ENCODE data around the gene RTP5.
A peak's percentile ranks its signal among the peaks of the same experiment; 100 is the strongest.

The RTP5 gene

DNA sequence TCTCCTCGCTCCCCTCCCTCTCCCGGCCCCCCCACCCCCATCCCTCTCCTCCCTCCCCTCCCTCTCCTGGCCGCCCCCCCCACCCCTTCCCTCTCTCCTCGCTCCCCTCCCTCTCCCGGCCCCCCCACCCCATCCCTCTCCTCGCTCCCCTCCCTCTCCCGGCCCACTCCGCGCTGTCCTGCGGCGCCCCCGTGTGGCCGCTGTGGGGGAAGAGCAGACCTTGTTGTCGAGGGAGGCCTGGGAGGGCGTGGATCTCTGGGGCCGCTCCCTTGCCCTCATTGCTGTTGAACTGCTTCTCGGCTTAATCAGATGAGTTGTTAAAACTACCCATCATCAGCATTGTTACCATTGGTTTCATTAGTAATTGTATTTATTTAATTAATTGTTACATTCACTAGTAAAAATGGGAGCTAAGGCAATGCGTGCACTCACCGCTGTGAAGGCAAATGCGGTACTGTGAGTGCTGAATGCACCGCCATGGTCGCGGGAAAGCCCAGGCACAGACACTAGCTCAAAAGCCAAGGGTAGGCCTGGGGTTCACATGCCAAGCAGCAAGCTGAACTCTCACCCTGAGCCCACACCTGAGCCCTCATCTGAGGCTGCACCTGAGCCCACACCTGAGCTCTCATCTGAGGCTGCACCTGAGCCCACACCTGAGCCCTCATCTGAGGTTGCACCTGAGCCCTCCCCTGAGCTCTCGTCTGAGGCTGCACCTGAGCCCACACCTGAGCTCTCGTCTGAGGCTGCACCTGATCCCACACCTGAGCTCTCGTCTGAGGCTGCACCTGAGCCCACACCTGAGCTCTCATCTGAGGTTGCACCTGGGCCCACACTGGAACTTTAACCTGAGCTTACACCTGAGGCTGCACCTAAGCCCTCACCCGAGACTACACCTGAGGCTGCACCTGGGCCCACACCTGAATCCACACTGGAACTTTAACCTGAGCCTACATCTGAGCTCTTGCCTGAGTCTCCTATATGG is 8.8 kb downstream of the RTP5 start:
- DNase-seq (ENCODE audit: low spot score): peak; percentile 82
- TF ChIP-seq, protein P1, sequence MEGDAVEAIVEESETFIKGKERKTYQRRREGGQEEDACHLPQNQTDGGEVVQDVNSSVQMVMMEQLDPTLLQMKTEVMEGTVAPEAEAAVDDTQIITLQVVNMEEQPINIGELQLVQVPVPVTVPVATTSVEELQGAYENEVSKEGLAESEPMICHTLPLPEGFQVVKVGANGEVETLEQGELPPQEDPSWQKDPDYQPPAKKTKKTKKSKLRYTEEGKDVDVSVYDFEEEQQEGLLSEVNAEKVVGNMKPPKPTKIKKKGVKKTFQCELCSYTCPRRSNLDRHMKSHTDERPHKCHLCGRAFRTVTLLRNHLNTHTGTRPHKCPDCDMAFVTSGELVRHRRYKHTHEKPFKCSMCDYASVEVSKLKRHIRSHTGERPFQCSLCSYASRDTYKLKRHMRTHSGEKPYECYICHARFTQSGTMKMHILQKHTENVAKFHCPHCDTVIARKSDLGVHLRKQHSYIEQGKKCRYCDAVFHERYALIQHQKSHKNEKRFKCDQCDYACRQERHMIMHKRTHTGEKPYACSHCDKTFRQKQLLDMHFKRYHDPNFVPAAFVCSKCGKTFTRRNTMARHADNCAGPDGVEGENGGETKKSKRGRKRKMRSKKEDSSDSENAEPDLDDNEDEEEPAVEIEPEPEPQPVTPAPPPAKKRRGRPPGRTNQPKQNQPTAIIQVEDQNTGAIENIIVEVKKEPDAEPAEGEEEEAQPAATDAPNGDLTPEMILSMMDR (IDR thresholded peaks at IDR 0.05; ENCODE audit: extremely low read depth, insufficient read depth, missing control alignments): peak; percentile 96
- in situ Hi-C loops (cut with MboI; ENCODE audit: low pct_unique_long_range_greater_than_20kb, low sequenced_read_pairs, unreplicated experiment): no loop called here

DNA sequence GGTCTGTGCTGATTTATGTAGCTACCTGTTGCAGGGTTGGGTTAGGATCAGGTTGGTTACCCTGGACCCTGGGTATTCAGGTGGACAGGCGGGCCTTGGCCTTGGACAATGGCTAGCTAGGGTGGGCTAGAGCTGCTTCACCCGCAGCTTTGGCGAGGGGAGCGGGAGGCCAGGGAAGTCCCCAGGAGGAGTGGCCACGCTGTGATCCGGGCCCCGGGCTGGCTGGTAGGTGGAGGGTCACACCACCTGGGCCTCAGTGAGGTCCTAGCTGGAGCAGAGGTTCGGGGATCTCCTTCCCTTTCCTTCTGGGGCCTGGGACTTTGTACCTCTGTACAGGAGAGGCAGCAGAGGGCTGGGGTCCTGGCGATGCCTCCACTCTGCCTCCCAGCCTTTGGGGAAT is 9.8 kb downstream of the RTP5 start:
- no peak for DNase-seq (ENCODE audit: low spot score)
- TF ChIP-seq, protein P1 (IDR thresholded peaks at IDR 0.05; ENCODE audit: extremely low read depth, insufficient read depth, missing control alignments): no peak
- in situ Hi-C loops (cut with MboI; ENCODE audit: low pct_unique_long_range_greater_than_20kb, low sequenced_read_pairs, unreplicated experiment): no loop called here

DNA sequence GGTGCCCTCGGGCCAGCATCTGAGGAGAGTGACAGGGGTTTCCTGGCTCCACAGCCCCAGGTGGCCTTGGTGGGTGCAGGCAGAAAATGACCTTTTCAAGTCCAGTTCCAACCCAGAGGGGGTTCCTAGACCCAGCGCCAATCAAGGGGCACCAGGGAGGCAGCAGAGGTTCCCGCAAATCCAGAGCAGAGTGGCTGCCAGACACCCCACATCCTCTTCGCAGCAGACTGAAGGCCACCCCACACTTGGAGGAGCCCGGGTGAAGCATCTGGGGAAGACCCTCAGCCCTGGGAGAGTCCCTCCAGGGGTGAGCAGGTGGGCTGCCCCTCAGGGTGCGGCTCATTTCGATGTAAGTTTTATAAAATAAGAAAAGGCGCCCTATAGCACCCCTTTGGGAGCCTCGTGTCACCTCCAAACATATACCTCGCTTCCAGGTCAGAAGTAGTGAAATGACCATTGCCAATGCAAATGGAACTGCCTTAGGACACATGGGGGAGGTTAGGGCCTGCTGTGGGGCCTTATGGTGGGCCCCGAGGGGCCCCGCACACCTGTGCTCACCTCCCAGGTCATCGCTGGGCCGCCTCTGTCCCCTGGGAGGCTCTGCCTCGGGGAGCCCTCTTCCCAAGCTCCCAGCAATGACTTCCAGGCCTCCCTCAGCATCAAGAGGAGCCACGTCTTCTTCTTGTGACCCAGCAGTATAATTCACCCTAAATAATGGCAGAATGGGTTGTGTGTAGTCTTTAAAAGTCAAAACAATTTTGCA is 11.0 kb downstream of the RTP5 start:
- in situ Hi-C loops (cut with MboI; ENCODE audit: low pct_unique_long_range_greater_than_20kb, low sequenced_read_pairs, unreplicated experiment): no loop called here
- DNase-seq (ENCODE audit: low spot score): no peak
- TF ChIP-seq, protein P1 (IDR thresholded peaks at IDR 0.05; ENCODE audit: extremely low read depth, insufficient read depth, missing control alignments): no peak

DNA sequence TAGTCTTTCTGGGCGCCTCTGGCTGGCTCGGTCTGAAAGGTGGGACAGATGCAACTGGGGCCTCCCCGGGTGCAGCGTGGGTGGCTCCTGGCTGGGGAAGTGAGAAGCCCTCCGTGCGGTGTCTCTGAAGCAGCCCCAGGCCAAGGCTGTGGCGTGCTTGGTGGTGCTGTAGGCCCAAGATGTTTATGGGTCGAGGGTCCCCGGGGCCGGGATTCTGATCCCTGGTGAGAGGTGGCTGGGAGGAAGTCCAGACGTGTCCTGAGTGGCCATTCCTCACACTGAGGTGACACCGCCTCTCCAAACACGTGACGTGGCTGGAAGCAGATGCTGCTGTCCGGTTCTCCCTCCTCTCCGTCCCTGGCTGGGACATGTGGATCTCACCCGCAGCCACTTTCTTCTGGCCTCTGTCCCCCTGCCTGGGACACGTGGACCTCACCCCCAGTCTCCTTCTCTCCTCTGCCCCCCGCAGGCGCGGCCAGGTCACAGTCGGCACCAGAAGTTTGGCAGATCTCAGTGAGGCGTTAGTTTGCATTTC is 12.6 kb downstream of the RTP5 start:
- TF ChIP-seq, protein P1 (IDR thresholded peaks at IDR 0.05; ENCODE audit: extremely low read depth, insufficient read depth, missing control alignments): peak; percentile 22
- peak; percentile 83 for DNase-seq (ENCODE audit: low spot score)
- in situ Hi-C loops (cut with MboI; ENCODE audit: low pct_unique_long_range_greater_than_20kb, low sequenced_read_pairs, unreplicated experiment): no loop called here

DNA sequence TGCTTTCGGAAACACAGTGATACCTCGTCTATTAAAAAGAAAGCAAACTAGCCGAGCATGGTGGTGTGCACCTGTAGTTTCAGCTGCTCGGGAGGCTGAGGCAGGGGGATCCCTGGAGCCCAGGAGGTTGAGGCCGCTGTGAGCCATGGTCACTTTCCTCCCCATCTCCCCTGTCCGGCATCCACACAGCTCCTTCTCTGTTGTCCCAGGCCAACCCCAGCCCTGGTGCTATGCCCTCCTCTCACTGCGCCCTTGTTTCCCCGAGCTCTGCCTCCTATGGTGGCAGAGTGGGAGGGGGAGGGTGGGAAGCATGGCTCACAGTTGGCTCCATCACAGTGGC is 15.4 kb downstream of the RTP5 start:
- no peak for DNase-seq (ENCODE audit: low spot score)
- TF ChIP-seq, protein P1 (IDR thresholded peaks at IDR 0.05; ENCODE audit: extremely low read depth, insufficient read depth, missing control alignments): no peak
- in situ Hi-C loops (cut with MboI; ENCODE audit: low pct_unique_long_range_greater_than_20kb, low sequenced_read_pairs, unreplicated experiment): no loop called here

DNA sequence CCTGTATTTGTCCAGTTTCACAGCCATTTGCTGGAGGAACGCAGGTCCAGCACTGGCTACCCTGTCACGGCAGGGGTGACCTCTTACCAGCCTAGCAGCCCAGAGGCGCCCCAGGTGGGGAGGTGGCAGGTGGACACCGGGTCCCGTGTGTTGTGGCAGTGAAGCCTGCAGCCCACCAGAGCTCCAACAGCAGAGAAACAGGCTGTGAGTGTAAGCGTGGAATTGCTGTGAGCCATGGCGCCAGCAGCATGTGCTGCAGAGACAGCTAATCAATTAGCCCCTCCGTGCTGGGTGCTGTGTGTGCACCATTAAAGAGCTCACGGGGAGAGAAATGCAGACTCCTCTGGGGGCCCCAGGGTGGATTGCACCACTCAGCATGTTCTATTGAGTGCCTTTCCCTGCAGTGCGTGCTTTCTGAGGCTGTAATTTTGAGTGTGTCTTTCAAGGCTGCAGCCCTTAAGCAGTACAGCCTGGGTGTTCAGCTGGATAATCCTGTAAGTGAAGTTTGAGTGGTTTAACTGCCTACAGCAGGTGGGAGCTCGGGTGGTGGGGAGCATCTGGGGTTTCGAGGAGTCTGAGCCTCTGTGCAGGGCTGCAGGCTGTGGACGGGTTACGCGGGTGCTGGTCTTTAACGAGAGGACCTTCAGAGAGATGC is 15.9 kb downstream of the RTP5 start:
- TF ChIP-seq, protein P1 (IDR thresholded peaks at IDR 0.05; ENCODE audit: extremely low read depth, insufficient read depth, missing control alignments): no peak
- in situ Hi-C loops (cut with MboI; ENCODE audit: low pct_unique_long_range_greater_than_20kb, low sequenced_read_pairs, unreplicated experiment): no loop called here
- DNase-seq (ENCODE audit: low spot score): no peak
